HG03432 (cell line): ENCODE measurements around the gene RTBDN.
A peak's percentile ranks its signal among the peaks of the same experiment; 100 is the strongest.

ENCODE experiments used
- ATAC-seq: cut with Tn5 transposase; IDR thresholded peaks from one replicate; pipeline ENCODE4 v1.9.1; 2021; ENCODE audit warnings: mild to moderate bottlenecking, moderate library complexity; ENCODE audit not compliant: unreplicated experiment

The RTBDN gene

GRCh38 chr19:12834566-12834943 is at the start of gene RTBDN:
Gene RTBDN, minus strand, starts transcription at chr19:12834579. Its CDS starts 4,600 bp downstream, at chr19:12829979.
- no peak for ATAC-seq

GRCh38 chr19:12882589-12882988 is 48.2 kb upstream of the RTBDN start:
- no peak for ATAC-seq

- peak; percentile 67 for ATAC-seq
These were observed 46.9 kb upstream of the RTBDN start, which contains the start of gene DNASE2 for GRCh38 chr19:12881172-12881808. Gene DNASE2, minus strand, starts transcription at chr19:12881449. Its CDS starts 74 bp downstream, at chr19:12881375.

GRCh38 chr19:12880551-12881171 is 46.3 kb upstream of the RTBDN start:
- ATAC-seq, result peak; percentile 29

- ATAC-seq, result no peak
These were observed 40.7 kb upstream of the RTBDN start for GRCh38 chr19:12875086-12875485.

- no peak for ATAC-seq
These were observed 39.7 kb upstream of the RTBDN start for GRCh38 chr19:12873891-12874745.

- ATAC-seq, result no peak
These were observed 38.8 kb upstream of the RTBDN start for GRCh38 chr19:12872941-12873890.

- no peak for ATAC-seq
These were observed 37.9 kb upstream of the RTBDN start for GRCh38 chr19:12872255-12872654.

GRCh38 chr19:12871681-12872080 is 37.3 kb upstream of the RTBDN start:
- no peak for ATAC-seq

GRCh38 chr19:12868540-12869112 is 34.2 kb upstream of the RTBDN start:
- no peak for ATAC-seq

GRCh38 chr19:12867120-12868099 is 33.0 kb upstream of the RTBDN start:
- peak; percentile 55 for ATAC-seq

GRCh38 chr19:12866416-12867119 is 32.2 kb upstream of the RTBDN start:
- no peak for ATAC-seq

- no peak for ATAC-seq
These were observed 31.5 kb upstream of the RTBDN start for GRCh38 chr19:12865746-12866415.

GRCh38 chr19:12864721-12865715 is 30.6 kb upstream of the RTBDN start:
- no peak for ATAC-seq

- ATAC-seq, result no peak
These were observed 29.8 kb upstream of the RTBDN start for GRCh38 chr19:12864143-12864542.

GRCh38 chr19:12859546-12859945 is 25.2 kb upstream of the RTBDN start:
- ATAC-seq, result no peak
